Astrocyte (in vitro differentiated cells and primary cell): ENCODE results near the gene C1QTNF2. TPM values are rescaled to one million over a fixed set of nuclear protein-coding genes. Genes with fewer than 3 reads are reported as not detected.

ENCODE experiments used
- DNase-seq: peaks from one replicate; pipeline ENCODE4 v3.0.0-alpha.2; 2010; ENCODE audit warnings: low read depth
- FAIRE-seq: peaks from 2 replicates; lab custom pipeline; 2011; peaks lifted over from hg19 to GRCh38; lab: Jason Lieb, UNC
- H2AFZ ChIP-seq: 2 replicates; pipeline ENCODE4 v1.6.0; 2012; ENCODE audit warnings: low read depth, low read length, inconsistent platforms
- H3K27ac ChIP-seq: 2 replicates; pipeline ENCODE4 v1.5.1; 2011; ENCODE audit warnings: low read depth, low read length, inconsistent platforms
- H3K27me3 ChIP-seq: 2 replicates; pipeline ENCODE4 v1.6.0; 2011; ENCODE audit warnings: low read length, inconsistent platforms; ENCODE audit not compliant: insufficient read depth
- H3K36me3 ChIP-seq: 2 replicates; pipeline ENCODE4 v1.5.1; 2011; ENCODE audit warnings: low read length, inconsistent platforms; ENCODE audit not compliant: insufficient read depth
- H3K4me1 ChIP-seq: 2 replicates; pipeline ENCODE4 v1.5.1; 2011; ENCODE audit warnings: low read length, inconsistent platforms; ENCODE audit not compliant: insufficient read depth
- H3K4me2 ChIP-seq: 2 replicates; pipeline ENCODE4 v1.6.0; 2012; ENCODE audit warnings: low read length, inconsistent platforms
- H3K4me3 ChIP-seq: 2 replicates; pipeline ENCODE4 v1.5.1; 2011; ENCODE audit warnings: low read depth, mild to moderate bottlenecking, low read length, inconsistent platforms; ENCODE audit not compliant: insufficient read depth
- H3K79me2 ChIP-seq: 2 replicates; pipeline ENCODE4 v1.6.0; 2012; ENCODE audit warnings: mild to moderate bottlenecking, low read length, inconsistent platforms; ENCODE audit not compliant: insufficient read depth
- H3K9ac ChIP-seq: 2 replicates; pipeline ENCODE4 v1.6.0; 2012; ENCODE audit warnings: mild to moderate bottlenecking, low read length, inconsistent platforms
- H3K9me3 ChIP-seq: 2 replicates; pipeline ENCODE4 v1.5.1; 2012; ENCODE audit warnings: low read depth, mild to moderate bottlenecking, low read length, inconsistent platforms; ENCODE audit not compliant: insufficient read depth
- H4K20me1 ChIP-seq: 2 replicates; pipeline ENCODE4 v1.6.0; 2012; ENCODE audit warnings: low read length, inconsistent platforms; ENCODE audit not compliant: insufficient read depth
- H3K27ac Mint-ChIP-seq: one replicate; pipeline ENCODE4 v1.8.0; 2021; ENCODE audit warnings: mild to moderate bottlenecking, mixed read lengths; ENCODE audit not compliant: unreplicated experiment
- H3K27me3 Mint-ChIP-seq: one replicate; pipeline ENCODE4 v1.8.0; 2021; ENCODE audit warnings: low read depth, mixed read lengths; ENCODE audit not compliant: unreplicated experiment
- H3K36me3 Mint-ChIP-seq: one replicate; pipeline ENCODE4 v1.8.0; 2021; ENCODE audit warnings: low read depth, mixed read lengths; ENCODE audit not compliant: unreplicated experiment
- H3K4me1 Mint-ChIP-seq: one replicate; pipeline ENCODE4 v1.8.0; 2021; ENCODE audit warnings: low read depth, mixed read lengths; ENCODE audit not compliant: unreplicated experiment
- H3K4me3 Mint-ChIP-seq: one replicate; pipeline ENCODE4 v1.8.0; 2021; ENCODE audit warnings: mild to moderate bottlenecking, moderate library complexity, mixed read lengths; ENCODE audit not compliant: unreplicated experiment
- H3K9me3 Mint-ChIP-seq: one replicate; pipeline ENCODE4 v1.8.0; 2021; ENCODE audit warnings: mild to moderate bottlenecking, mixed read lengths; ENCODE audit not compliant: unreplicated experiment
- EZH2 ChIP-seq: IDR thresholded peaks from 2 replicates; pipeline ENCODE4 v1.6.1; 2012; ENCODE audit warnings: mild to moderate bottlenecking, low read length, inconsistent platforms; ENCODE audit not compliant: insufficient read depth
- total RNA-seq: library from RNA; stranded (reverse); gene quantifications from 2 replicates; pipeline ENCODE4 v1.2.1, GENCODE V29; 2021
- TF ChIP-seq, protein P1 (sequence below): IDR thresholded peaks from 2 replicates; pipeline ENCODE4 v1.5.1; 2011; ENCODE audit warnings: low read depth, mild to moderate bottlenecking, inconsistent platforms, low read length, moderate library complexity; ENCODE audit not compliant: insufficient read depth

The C1QTNF2 gene
- total RNA-seq, 1 donor from 2014 or later: 0.64 TPM

- Mint-ChIP-seq H3K27me3 (peaks cover 29% of the 10 kb centered on the region), H3K4me3 (no peak overlapping the region), H3K9me3 (no peaks in the 10 kb centered on the region), H3K4me1 (peaks cover 9% of the 10 kb centered on the region), H3K27ac (no peak overlapping the region), H3K36me3 (no peaks in the 10 kb centered on the region)
- Histone ChIP-seq H3K9ac (no peak overlapping the region), H3K4me1 (no peaks in the 10 kb centered on the region), H3K27me3 (peaks cover 18% of the 10 kb centered on the region), H3K9me3 (no peaks in the 10 kb centered on the region), H3K4me3 (no peak overlapping the region), H3K4me2 (no peak overlapping the region), H3K79me2 (no peaks in the 10 kb centered on the region), H4K20me1 (no peaks in the 10 kb centered on the region), H3K27ac (no peak overlapping the region), H3K36me3 (no peaks in the 10 kb centered on the region), H2AFZ (no peak overlapping the region)
- no peak for FAIRE-seq
- TF ChIP-seq, protein P1, sequence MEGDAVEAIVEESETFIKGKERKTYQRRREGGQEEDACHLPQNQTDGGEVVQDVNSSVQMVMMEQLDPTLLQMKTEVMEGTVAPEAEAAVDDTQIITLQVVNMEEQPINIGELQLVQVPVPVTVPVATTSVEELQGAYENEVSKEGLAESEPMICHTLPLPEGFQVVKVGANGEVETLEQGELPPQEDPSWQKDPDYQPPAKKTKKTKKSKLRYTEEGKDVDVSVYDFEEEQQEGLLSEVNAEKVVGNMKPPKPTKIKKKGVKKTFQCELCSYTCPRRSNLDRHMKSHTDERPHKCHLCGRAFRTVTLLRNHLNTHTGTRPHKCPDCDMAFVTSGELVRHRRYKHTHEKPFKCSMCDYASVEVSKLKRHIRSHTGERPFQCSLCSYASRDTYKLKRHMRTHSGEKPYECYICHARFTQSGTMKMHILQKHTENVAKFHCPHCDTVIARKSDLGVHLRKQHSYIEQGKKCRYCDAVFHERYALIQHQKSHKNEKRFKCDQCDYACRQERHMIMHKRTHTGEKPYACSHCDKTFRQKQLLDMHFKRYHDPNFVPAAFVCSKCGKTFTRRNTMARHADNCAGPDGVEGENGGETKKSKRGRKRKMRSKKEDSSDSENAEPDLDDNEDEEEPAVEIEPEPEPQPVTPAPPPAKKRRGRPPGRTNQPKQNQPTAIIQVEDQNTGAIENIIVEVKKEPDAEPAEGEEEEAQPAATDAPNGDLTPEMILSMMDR: no peak
- no peak for TF ChIP-seq EZH2
- DNase-seq: no peak
Measured at GRCh38 chr5:160375701-160376100, 5.3 kb upstream of the C1QTNF2 start.

GRCh38 chr5:160375166-160375565 is 4.7 kb upstream of the C1QTNF2 start:
- Histone ChIP-seq H2AFZ (no peak overlapping the region), H3K4me2 (no peak overlapping the region), H3K9ac (no peak overlapping the region), H3K4me3 (no peak overlapping the region), H3K27me3 (peaks cover 18% of the 10 kb centered on the region), H3K27ac (no peak overlapping the region), H3K79me2 (no peaks in the 10 kb centered on the region), H3K36me3 (no peaks in the 10 kb centered on the region), H4K20me1 (no peaks in the 10 kb centered on the region), H3K4me1 (peaks cover under 1% of the 10 kb centered on the region), H3K9me3 (no peaks in the 10 kb centered on the region)
- Mint-ChIP-seq H3K4me3 (no peak overlapping the region), H3K36me3 (no peaks in the 10 kb centered on the region), H3K9me3 (no peaks in the 10 kb centered on the region), H3K4me1 (peaks cover 11% of the 10 kb centered on the region), H3K27ac (peak overlapping the region; percentile 83), H3K27me3 (peaks cover 31% of the 10 kb centered on the region)
- DNase-seq (peak; percentile 44), FAIRE-seq (peak; percentile 41)
- TF ChIP-seq, protein P1: no peak
- no peak for TF ChIP-seq EZH2

GRCh38 chr5:160371294-160371693 is 868 bp upstream of the C1QTNF2 start:
- Mint-ChIP-seq H3K9me3 (peaks cover 7% of the 10 kb centered on the region), H3K36me3 (no peaks in the 10 kb centered on the region), H3K4me1 (peaks cover 11% of the 10 kb centered on the region), H3K4me3 (no peak overlapping the region), H3K27ac (no peak overlapping the region), H3K27me3 (peaks cover 36% of the 10 kb centered on the region)
- Histone ChIP-seq H2AFZ (no peak overlapping the region), H3K9me3 (no peaks in the 10 kb centered on the region), H3K4me1 (peaks cover 3% of the 10 kb centered on the region), H4K20me1 (no peaks in the 10 kb centered on the region), H3K4me3 (no peak overlapping the region), H3K27ac (no peak overlapping the region), H3K79me2 (no peaks in the 10 kb centered on the region), H3K9ac (no peak overlapping the region), H3K27me3 (peaks cover 17% of the 10 kb centered on the region), H3K36me3 (no peaks in the 10 kb centered on the region), H3K4me2 (no peak overlapping the region)
- FAIRE-seq (no peak), DNase-seq (no peak)
- TF ChIP-seq, protein P1: no peak
- TF ChIP-seq EZH2: no peak
